Activated CD4-positive, alpha-beta T cell treated with anti-CD3 and anti-CD28 coated beads, Interleukin-2, amount 50 U/mL, for 24 hours (primary cell): ENCODE data around the gene TRMT1L.

Experiments
- DNase-seq, 2 donors: peaks; one replicate each; pipeline ENCODE4 v3.0.0-alpha.2; 2020; ENCODE audit warnings: low read depth in 1 of 2, low spot score in 1 of 2

TRMT1L gene

DNA sequence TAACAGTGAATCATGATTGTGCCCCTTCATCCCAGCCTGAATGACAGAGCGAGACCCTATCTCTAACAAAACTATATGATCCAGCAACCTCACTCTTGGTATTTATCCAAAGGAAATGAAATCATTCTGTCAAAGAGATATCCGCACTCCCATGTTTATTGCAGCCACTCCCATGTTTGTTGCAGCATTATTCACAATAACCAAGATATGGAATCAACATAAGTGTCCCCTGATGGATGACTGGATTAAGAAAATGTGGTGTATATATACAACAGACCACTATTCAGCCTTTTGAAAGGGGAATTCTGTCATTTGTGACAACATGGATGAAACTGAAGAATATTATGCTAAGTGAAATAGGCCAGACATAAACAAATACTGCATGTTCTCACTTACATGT is 44.4 kb downstream of the TRMT1L start:
- no peak for DNase-seq

GRCh38 chr1:185111873-185112272 is 44.9 kb downstream of the TRMT1L start:
- no peak for DNase-seq

GRCh38 chr1:185110145-185110544 is 46.6 kb downstream of the TRMT1L start:
- DNase-seq: no peak

DNA sequence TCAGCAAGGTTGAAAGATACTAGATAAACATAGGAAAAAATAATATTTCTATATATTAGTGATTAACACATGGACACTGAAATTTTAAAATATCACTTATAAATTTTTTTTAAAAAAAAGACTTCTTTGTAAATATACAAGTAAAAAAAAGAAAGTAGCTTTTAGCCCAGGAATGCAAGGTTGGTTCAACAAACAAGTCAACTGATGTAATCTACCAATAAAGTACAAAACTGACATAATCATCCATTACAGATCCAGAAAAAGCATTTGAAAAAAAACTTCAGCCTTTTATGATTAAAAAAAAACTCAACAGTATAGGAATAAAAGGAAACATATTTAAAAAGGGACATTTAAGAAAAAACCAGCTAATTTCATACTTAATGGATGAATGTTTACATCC is 48.4 kb downstream of the TRMT1L start:
- DNase-seq: no peak

DNA sequence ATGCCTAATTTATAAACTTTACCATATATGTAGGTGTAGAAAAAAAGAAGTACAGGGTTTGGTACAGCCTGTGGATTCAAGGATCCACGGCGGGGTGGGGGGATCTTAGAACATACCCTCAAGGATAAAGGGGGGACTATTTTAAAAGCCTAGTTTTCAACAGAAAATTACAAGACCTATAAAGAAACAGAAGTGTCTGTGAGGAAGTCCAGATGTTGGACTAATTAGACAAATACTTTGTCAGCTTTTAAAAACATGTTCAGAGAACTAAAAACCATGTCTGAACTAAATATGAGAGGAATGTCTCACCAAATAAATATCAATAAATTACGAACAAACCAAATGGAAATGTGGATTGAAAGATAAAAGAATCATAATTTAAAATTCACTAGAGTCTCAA is 51.6 kb downstream of the TRMT1L start:
- no peak for DNase-seq

- DNase-seq: no peak
Measured at GRCh38 chr1:185104083-185104482, 52.7 kb downstream of the TRMT1L start.

DNA sequence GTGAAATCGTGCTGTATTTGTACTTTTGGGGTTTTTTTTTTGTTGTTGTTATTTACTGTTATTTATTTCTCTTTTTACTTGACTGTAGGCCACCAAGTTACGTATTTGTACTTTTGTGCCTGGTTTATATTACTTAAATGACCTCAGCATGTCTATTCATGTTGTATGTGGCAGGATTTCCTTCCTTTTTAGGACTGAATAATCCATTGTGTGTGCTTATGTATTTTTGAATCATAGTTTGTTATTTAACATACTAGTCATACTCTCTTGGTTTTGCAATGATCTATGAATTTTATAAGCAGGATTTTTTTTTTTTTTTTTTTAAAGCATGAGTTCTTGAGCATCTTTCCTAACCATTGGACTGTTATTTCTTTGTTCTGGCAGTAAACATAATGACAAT is 60.2 kb downstream of the TRMT1L start:
- DNase-seq: no peak

DNA sequence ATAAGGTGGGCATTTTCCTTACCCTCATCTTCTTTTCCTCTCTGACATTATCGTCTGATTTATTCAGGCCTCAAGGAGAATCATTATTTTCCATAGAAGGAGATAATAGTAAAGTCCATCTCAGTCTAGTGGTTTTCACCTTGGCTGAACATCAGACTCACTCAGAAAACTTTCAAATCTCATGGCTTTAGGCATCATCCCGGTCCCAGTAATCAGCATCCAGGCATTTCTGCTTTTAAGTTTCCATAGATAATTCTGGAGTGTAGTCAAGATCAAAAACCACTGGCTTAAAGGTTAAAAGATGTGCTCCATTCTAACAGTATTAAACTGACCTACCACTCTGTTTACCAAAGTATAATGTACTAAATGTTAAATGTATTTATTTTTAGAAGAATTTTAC is 62.0 kb downstream of the TRMT1L start:
- no peak for DNase-seq

DNA sequence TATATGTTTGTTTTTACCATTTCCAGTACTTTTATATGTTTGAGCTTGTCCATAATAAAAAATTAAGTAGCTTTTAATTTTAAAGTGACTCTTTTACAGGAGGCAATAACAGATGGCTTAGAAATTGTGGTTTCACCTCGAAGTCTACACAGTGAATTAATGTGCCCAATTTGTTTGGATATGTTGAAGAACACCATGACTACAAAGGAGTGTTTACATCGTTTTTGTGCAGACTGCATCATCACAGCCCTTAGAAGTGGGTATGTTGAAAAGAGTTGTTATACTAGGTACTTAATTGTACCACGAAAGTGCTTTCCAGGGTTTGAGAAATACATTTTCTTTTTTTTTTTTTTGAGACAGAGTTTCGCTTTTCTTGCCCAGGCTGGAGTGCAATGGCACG is 65.3 kb downstream of the TRMT1L start:
- DNase-seq: no peak

- DNase-seq: no peak
Measured at GRCh38 chr1:185087746-185088145, 69.0 kb downstream of the TRMT1L start.

DNA sequence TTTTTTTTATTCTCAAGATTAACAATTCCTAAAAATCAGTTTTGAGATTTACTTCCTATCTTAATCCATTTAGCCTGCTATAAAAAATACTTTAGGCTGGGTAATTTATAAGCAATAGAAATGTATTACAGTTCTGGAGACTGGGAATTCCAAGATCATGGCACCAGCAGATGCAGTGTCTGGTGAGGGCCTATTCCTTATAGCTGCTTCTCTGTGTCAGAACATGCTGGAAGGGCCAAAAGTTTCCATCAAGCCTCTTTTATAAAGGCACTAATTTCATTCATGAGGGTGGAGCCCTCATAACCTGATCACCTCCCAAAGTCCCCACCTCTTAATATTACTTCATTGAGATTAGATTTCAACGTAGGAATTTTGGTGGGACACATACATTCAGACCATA is 69.7 kb downstream of the TRMT1L start:
- DNase-seq: no peak

- DNase-seq: no peak
Measured at GRCh38 chr1:185083818-185084217, 72.9 kb downstream of the TRMT1L start.

- no peak for DNase-seq
Measured at GRCh38 chr1:185080422-185080821, 76.3 kb downstream of the TRMT1L start.

DNA sequence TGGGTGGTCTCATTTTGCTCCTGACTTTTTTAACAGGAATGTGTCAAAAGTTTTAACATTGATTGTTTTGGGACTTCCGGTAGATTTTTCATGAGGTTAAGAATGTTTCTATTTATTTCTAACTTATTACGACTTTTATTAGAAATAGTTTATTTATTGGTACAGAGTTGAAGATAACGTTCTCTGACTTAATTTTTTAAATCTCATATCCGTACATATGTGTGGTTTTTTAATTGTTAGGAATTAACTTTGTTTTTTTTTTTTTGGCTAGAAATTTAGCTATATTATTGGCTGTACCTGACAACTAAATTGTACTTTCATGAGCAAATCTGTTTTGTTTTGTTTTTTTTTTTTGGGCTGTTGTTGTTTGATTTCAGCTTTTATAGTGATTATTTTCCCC is 79.4 kb downstream of the TRMT1L start:
- DNase-seq: no peak

- no peak for DNase-seq
Measured at GRCh38 chr1:185075476-185075875, 81.3 kb downstream of the TRMT1L start.

DNA sequence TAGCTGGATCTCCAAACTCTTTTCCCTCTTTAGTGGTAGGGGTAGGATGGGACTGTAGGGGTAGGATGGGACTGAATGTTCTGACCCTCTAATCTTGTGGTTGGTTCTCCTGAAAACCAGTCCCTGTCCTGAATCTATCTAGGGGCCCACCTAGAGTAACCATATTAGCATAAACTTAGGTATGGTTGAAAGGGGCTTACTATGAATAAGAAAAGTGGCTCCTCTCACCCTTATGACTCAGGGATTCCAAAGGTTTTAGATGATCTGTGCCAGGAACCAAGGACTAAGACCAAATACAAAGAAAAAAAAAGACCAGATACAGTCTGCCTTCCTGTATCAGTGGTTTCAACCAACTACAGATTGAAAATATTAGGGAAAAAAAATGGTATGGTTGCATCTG is 82.4 kb downstream of the TRMT1L start:
- DNase-seq: no peak

DNA sequence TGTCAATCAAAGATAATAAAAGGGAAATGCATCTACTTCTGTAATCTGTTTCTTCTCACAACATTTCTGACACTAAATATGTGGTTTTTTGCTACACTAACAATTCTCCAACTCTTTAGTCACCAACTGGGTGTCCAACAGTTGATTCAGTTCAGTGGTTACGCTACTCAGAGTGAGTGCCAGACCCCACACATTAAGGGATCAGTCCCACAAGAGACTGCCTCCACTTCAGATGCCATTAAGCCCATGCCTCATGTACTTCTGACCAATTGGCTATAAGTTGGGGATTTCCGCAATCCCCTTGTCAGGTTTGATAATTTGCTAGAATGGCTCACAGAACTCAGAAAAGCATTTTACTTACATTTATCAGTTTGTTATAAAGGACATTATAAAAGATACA is 83.0 kb downstream of the TRMT1L start:
- DNase-seq: no peak

DNA sequence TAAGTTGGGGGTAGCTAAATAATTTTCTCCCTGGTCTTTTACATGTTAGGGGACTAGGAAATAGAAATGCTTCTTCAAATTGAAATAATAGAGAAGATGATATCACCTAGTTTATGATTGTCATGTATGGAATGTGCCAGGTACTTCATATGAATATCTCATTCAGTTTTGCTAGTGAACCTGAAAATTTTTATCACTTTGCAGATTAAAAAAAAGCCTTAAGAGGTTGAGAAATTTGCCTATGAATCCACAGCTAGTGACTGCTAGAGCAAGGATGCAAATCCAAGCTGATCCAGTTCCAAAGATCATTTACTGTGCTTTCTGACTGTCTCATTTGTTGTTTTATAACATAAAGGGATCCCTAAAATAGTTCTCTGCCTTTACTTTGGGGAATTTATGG is 86.7 kb downstream of the TRMT1L start:
- no peak for DNase-seq

GRCh38 chr1:185069202-185069772 is 87.5 kb downstream of the TRMT1L start:
- no peak for DNase-seq

GRCh38 chr1:185068341-185068740 is 88.4 kb downstream of the TRMT1L start:
- DNase-seq: no peak
